GM21515 (cell line): ENCODE measurements around the gene CC2D2A.

Experiments used
- ATAC-seq: cut with Tn5 transposase; IDR thresholded peaks from one replicate; pipeline ENCODE4 v1.9.1; 2021; ENCODE audit not compliant: unreplicated experiment

The CC2D2A gene

GRCh38 chr4:15636818-15637217, 167.1 kb downstream of the CC2D2A start:
- no peak for ATAC-seq

- no peak for ATAC-seq
These were observed 168.7 kb downstream of the CC2D2A start for GRCh38 chr4:15638418-15638817.

GRCh38 chr4:15648600-15648999, 178.9 kb downstream of the CC2D2A start:
- ATAC-seq = no peak

- ATAC-seq = peak; percentile 34
These were observed 180.3 kb downstream of the CC2D2A start for GRCh38 chr4:15649914-15650545.
